Measurements from ENCODE around the gene PARD6G. TPM values are rescaled to one million over a fixed set of nuclear protein-coding genes. Genes with fewer than 3 reads are reported as not detected.
"Not testable (repeated sequence)": the region's sequence is repeated elsewhere in the genome, so short reads cannot be mapped to it uniquely, and the experiment has no call there.

PARD6G gene
- total and polyA plus RNA-seq, 2 donors (not counting 1 experiment from before 2014, with no cell fraction given), result 1.0 to 2.1 TPM

DNA sequence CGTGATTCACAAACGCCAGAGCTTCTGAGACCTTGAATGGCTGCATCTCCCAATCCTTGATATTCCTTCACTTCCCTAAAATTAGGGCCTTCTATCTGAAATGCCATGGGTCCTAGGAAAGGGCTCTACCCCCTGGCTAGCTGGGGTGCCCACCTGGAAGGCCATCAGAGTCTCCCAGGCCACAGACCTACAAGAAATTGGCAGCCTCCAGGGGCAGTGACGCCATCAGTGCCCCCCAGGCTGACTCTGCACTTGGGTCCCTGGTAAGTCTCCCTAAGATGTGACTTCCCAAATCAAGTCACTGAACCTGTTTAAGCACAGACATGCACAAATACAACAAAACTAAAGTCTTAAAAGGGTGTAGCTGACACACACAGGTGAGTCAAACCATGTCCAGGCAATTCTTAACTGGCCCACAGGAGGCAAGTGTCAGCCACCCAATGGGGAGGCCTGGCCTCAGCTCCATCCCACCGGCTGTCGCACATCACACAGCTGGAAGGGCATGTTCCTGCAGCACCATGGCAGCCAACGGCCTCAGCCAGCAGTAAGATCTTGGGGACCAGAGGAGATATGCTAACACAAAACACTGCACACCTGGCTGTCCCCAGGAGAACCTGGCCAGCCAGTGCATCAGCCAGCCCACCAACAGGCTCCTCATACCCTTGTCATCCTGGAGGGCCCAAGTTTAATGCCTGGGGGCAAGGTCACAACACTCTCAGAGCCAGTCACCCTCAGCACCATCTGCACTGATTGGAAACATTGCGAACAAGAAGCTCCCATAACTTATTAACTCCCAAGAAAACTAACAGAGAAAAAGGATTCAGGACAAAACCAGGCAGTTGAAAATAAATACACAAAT, 5.2 kb downstream of the PARD6G start:
- Histone ChIP-seq H3K4me3 (replicated peaks in 1 of 4; ENCODE audit: control extremely low read depth in 1 of 4, insufficient read depth in 1 of 4, low read depth in 3 of 4, low read length in 4 of 4) (no peak overlapping the region), H3K4me1 (ENCODE audit: control insufficient read depth, extremely low read depth, insufficient read depth, low read length) (no peaks in the 10 kb centered on the region), H3K36me3 (ENCODE audit: control insufficient read depth, insufficient read depth, low read length) (no peaks in the 10 kb centered on the region), H4K20me1 (ENCODE audit: control insufficient read depth, extremely low read depth, insufficient read depth, low read length) (no peaks in the 10 kb centered on the region), H3K27me3 (ENCODE audit: control insufficient read depth, insufficient read depth, low read length) (peaks cover 14% of the 10 kb centered on the region), H3K9me3 (ENCODE audit: control insufficient read depth, insufficient read depth, low read depth, low read length) (no peaks in the 10 kb centered on the region), H2AFZ (ENCODE audit: low read length) (no peak overlapping the region), H3K27ac (ENCODE audit: insufficient read depth, low read length) (no peak overlapping the region), H3K79me2 (ENCODE audit: control insufficient read depth, insufficient read depth, low read length) (no peaks in the 10 kb centered on the region), H3K4me2 (ENCODE audit: extremely low read depth, insufficient read depth, low read length) (no peak overlapping the region), H3K9ac (ENCODE audit: insufficient read depth, low read length) (no peak overlapping the region)
- TF ChIP-seq, protein P1, sequence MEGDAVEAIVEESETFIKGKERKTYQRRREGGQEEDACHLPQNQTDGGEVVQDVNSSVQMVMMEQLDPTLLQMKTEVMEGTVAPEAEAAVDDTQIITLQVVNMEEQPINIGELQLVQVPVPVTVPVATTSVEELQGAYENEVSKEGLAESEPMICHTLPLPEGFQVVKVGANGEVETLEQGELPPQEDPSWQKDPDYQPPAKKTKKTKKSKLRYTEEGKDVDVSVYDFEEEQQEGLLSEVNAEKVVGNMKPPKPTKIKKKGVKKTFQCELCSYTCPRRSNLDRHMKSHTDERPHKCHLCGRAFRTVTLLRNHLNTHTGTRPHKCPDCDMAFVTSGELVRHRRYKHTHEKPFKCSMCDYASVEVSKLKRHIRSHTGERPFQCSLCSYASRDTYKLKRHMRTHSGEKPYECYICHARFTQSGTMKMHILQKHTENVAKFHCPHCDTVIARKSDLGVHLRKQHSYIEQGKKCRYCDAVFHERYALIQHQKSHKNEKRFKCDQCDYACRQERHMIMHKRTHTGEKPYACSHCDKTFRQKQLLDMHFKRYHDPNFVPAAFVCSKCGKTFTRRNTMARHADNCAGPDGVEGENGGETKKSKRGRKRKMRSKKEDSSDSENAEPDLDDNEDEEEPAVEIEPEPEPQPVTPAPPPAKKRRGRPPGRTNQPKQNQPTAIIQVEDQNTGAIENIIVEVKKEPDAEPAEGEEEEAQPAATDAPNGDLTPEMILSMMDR (conservative IDR thresholded peaks at IDR 0.05 in 1 of 2, IDR thresholded peaks at IDR 0.05 in 1 of 2; ENCODE audit: low read depth in 1 of 2, low read length in 2 of 2), result no peak
- TF ChIP-seq EZH2 (IDR thresholded peaks at IDR 0.05; ENCODE audit: low read length, missing control alignments), result no peak
- no peak for DNase-seq (ENCODE audit: low read depth in 2 of 2)

DNA sequence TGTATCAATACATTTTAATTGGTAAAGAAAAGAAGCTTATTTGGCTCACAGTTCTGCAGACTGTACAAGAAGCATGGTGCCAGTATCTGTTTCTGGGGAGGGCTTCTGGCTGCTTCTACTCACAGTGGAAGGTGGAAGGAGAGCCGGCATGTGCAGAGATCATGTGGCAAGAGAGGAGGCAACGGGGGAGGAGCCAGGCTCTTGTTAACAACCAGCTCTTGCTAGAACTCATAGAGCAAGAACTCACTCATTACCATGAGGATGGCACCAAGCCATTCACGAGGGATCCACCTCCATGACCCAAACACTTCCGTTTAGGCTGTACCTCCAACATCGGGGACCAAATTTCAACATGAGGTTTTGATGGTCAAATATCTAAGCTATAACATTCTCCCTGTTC, 7.5 kb downstream of the PARD6G start:
- Histone ChIP-seq H3K79me2 (ENCODE audit: control insufficient read depth, insufficient read depth, low read length) (no peaks in the 10 kb centered on the region), H3K4me1 (ENCODE audit: control insufficient read depth, extremely low read depth, insufficient read depth, low read length) (no peaks in the 10 kb centered on the region), H3K27me3 (ENCODE audit: control insufficient read depth, insufficient read depth, low read length) (peaks cover 7% of the 10 kb centered on the region), H3K4me2 (ENCODE audit: extremely low read depth, insufficient read depth, low read length) (no peak overlapping the region), H3K4me3 (replicated peaks in 1 of 4; ENCODE audit: control extremely low read depth in 1 of 4, insufficient read depth in 1 of 4, low read depth in 3 of 4, low read length in 4 of 4) (no peak overlapping the region), H3K9ac (ENCODE audit: insufficient read depth, low read length) (no peak overlapping the region), H2AFZ (ENCODE audit: low read length) (no peak overlapping the region), H4K20me1 (ENCODE audit: control insufficient read depth, extremely low read depth, insufficient read depth, low read length) (no peaks in the 10 kb centered on the region), H3K9me3 (ENCODE audit: control insufficient read depth, insufficient read depth, low read depth, low read length) (no peaks in the 10 kb centered on the region), H3K27ac (ENCODE audit: insufficient read depth, low read length) (no peak overlapping the region), H3K36me3 (ENCODE audit: control insufficient read depth, insufficient read depth, low read length) (no peaks in the 10 kb centered on the region)
- TF ChIP-seq EZH2 (IDR thresholded peaks at IDR 0.05; ENCODE audit: low read length, missing control alignments), result no peak
- TF ChIP-seq, protein P1 (conservative IDR thresholded peaks at IDR 0.05 in 1 of 2, IDR thresholded peaks at IDR 0.05 in 1 of 2; ENCODE audit: low read depth in 1 of 2, low read length in 2 of 2), result no peak
- no peak for DNase-seq (ENCODE audit: low read depth in 2 of 2)

DNA sequence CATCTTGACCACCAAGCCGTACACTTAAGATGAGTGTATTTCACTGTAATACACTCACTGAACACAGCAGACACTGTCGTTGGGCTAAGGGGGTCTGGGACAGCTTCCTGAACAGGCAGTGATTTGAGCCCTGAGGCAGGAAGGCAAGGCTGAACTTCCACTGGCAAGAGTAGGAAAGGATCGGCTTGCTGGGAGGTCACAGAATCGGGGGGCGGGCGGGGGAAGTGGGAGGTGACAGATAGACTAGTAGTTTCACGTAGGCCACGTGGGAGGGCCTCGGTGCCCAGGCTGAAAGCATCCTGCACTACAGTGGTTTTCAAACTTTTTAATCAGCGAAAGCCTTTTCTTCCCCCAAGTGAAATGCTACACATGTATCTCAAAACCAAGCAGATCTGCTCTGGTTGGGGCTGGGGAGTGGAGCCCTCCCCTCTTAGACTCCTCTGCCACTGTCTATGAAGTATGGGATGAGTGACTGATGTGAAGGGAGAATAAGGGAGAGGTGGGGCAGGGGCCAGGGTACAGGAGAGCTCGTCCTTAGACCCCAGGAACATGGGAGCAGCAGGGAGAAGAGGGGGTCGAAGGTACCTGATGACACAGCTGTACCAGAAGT, 8.6 kb downstream of the PARD6G start:
- H3K79me2 ChIP-seq (ENCODE audit: control insufficient read depth, insufficient read depth, low read length), result no peaks in the 10 kb centered on the region

DNA sequence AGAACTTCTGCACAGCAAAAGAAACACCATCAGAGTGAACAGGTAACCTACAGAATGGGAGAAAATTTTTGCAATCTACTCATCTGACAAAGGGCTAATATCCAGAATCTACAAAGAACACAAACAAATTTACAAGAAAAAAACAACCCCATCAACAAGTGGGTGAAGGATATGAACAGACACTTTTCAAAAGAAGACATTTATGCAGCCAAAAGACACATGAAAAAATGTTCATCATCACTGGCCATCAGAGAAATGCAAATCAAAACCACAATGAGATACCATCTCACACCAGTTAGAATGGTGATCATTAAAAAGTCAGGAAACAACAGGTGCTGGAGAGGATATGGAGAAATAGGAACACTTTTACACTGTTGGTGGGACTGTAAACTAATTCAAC, 9.8 kb downstream of the PARD6G start:
- H2AFZ ChIP-seq (ENCODE audit: low read length); H3K9me3 ChIP-seq (ENCODE audit: control insufficient read depth, insufficient read depth, low read depth, low read length); H3K9ac ChIP-seq (ENCODE audit: insufficient read depth, low read length); H3K4me1 ChIP-seq (ENCODE audit: control insufficient read depth, extremely low read depth, insufficient read depth, low read length); H3K27ac ChIP-seq (ENCODE audit: insufficient read depth, low read length); H3K27me3 ChIP-seq (ENCODE audit: control insufficient read depth, insufficient read depth, low read length); H3K4me3 ChIP-seq (replicated peaks in 1 of 4; ENCODE audit: control extremely low read depth in 1 of 4, insufficient read depth in 1 of 4, low read depth in 3 of 4, low read length in 4 of 4); H3K36me3 ChIP-seq (ENCODE audit: control insufficient read depth, insufficient read depth, low read length); H3K4me2 ChIP-seq (ENCODE audit: extremely low read depth, insufficient read depth, low read length); H3K79me2 ChIP-seq (ENCODE audit: control insufficient read depth, insufficient read depth, low read length); H4K20me1 ChIP-seq (ENCODE audit: control insufficient read depth, extremely low read depth, insufficient read depth, low read length); DNase-seq (ENCODE audit: low read depth in 2 of 2): not testable (repeated sequence)

More for the DNA sequence above, 8.6 kb downstream of the PARD6G start:
- no peaks in the 10 kb centered on the region for H3K9me3 ChIP-seq (ENCODE audit: control insufficient read depth, insufficient read depth, low read depth, low read length)
- DNase-seq (ENCODE audit: low read depth in 2 of 2), result no peak
- no peak overlapping the region for H3K9ac ChIP-seq (ENCODE audit: insufficient read depth, low read length)
- no peaks in the 10 kb centered on the region for H3K36me3 ChIP-seq (ENCODE audit: control insufficient read depth, insufficient read depth, low read length)
- TF ChIP-seq EZH2 (IDR thresholded peaks at IDR 0.05; ENCODE audit: low read length, missing control alignments), result no peak
- TF ChIP-seq, protein P1 (conservative IDR thresholded peaks at IDR 0.05 in 1 of 2, IDR thresholded peaks at IDR 0.05 in 1 of 2; ENCODE audit: low read depth in 1 of 2, low read length in 2 of 2), result no peak
- H3K27me3 ChIP-seq (ENCODE audit: control insufficient read depth, insufficient read depth, low read length), result peaks cover 2% of the 10 kb centered on the region
- no peaks in the 10 kb centered on the region for H3K4me1 ChIP-seq (ENCODE audit: control insufficient read depth, extremely low read depth, insufficient read depth, low read length)
- H2AFZ ChIP-seq (ENCODE audit: low read length), result no peak overlapping the region
- no peak overlapping the region for H3K27ac ChIP-seq (ENCODE audit: insufficient read depth, low read length)
- no peak overlapping the region for H3K4me2 ChIP-seq (ENCODE audit: extremely low read depth, insufficient read depth, low read length)
- no peaks in the 10 kb centered on the region for H4K20me1 ChIP-seq (ENCODE audit: control insufficient read depth, extremely low read depth, insufficient read depth, low read length)
- no peak overlapping the region for H3K4me3 ChIP-seq (replicated peaks in 1 of 4; ENCODE audit: control extremely low read depth in 1 of 4, insufficient read depth in 1 of 4, low read depth in 3 of 4, low read length in 4 of 4)

All from fibroblast of lung (primary cell).